WTC11 (cell line): ENCODE results near the gene CUL9. TPM values are rescaled to one million over a fixed set of nuclear protein-coding genes. Genes with fewer than 3 reads are reported as not detected.

Experiments used
- ATAC-seq: fragments of 200-7000 bp; cut with Tn5 transposase; 2 replicates; pipeline ENCODE4 v1.10.0; 2021; ENCODE audit warnings: mild to moderate bottlenecking, moderate library complexity
- CTCF ChIA-PET: fragments of 300-600 bp; sonication (Branson Sonifier 250); formaldehyde crosslinking; loops from one replicate; lab custom pipeline; 2021; ENCODE audit warnings: antibody characterized with exemption; lab: Charles Lee
- POLR2A ChIA-PET: fragments of 350-600 bp; sonication (Branson Sonifier 250); formaldehyde crosslinking; loops from one replicate; lab custom pipeline; 2021; ENCODE audit warnings: antibody characterized with exemption; lab: Charles Lee
- DNase-seq: peaks from one replicate; pipeline ENCODE4 v3.0.0; 2021; ENCODE audit warnings: low spot score
- H3K27ac Mint-ChIP-seq: 2 replicates; pipeline ENCODE4 v1.8.0; 2021; ENCODE audit warnings: mixed read lengths
- H3K27me3 Mint-ChIP-seq: 2 replicates; pipeline ENCODE4 v1.8.0; 2021; ENCODE audit warnings: low read depth, mild to moderate bottlenecking, moderate library complexity, mixed read lengths
- H3K36me3 Mint-ChIP-seq: 2 replicates; pipeline ENCODE4 v1.8.0; 2021; ENCODE audit warnings: mixed read lengths
- H3K4me1 Mint-ChIP-seq: 2 replicates; pipeline ENCODE4 v1.8.0; 2022; ENCODE audit warnings: mixed read lengths
- H3K4me3 Mint-ChIP-seq: 2 replicates; pipeline ENCODE4 v1.8.0; 2021; ENCODE audit warnings: mild to moderate bottlenecking, moderate library complexity, mixed read lengths
- H3K9me3 Mint-ChIP-seq: 2 replicates; pipeline ENCODE4 v1.8.0; 2021; ENCODE audit warnings: mixed read lengths
- AFF4 ChIP-seq: sonication (generic); formaldehyde crosslinking; IDR thresholded peaks from 2 replicates; pipeline ENCODE4 v1.8.1; 2023; ENCODE audit warnings: mild to moderate bottlenecking, missing genetic modification reagents, borderline replicate concordance
- CREB1 ChIP-seq: sonication (generic); formaldehyde crosslinking; IDR thresholded peaks from 2 replicates; pipeline ENCODE4 v1.8.0; 2023; ENCODE audit warnings: mild to moderate bottlenecking, missing genetic modification reagents
- E2F1 ChIP-seq: sonication (generic); formaldehyde crosslinking; IDR thresholded peaks from 2 replicates; pipeline ENCODE4 v1.8.0; 2022; ENCODE audit warnings: mild to moderate bottlenecking, missing genetic modification reagents
- IRF2 ChIP-seq: sonication (generic); formaldehyde crosslinking; IDR thresholded peaks from 2 replicates; pipeline ENCODE4 v1.8.0; 2022; ENCODE audit warnings: low read depth, missing genetic modification reagents, borderline replicate concordance
- TP53 ChIP-seq: sonication (generic); formaldehyde crosslinking; IDR thresholded peaks from 2 replicates; pipeline ENCODE4 v1.8.1; 2023; ENCODE audit warnings: mild to moderate bottlenecking, missing genetic modification reagents
- ZMAT4 ChIP-seq: fragments of 250-450 bp; sonication (Bioruptor Pico); IDR thresholded peaks from 2 replicates; pipeline ENCODE4 v1.9.0; 2021; ENCODE audit warnings: mild to moderate bottlenecking
- ZNF416 ChIP-seq: fragments of 250-450 bp; sonication (Bioruptor Pico); IDR thresholded peaks from 2 replicates; pipeline ENCODE4 v1.9.0; 2021; ENCODE audit warnings: mild to moderate bottlenecking, inconsistent platforms
- ZNF671 ChIP-seq: fragments of 250-450 bp; sonication (Bioruptor Pico); IDR thresholded peaks from 2 replicates; pipeline ENCODE4 v1.8.0; 2021; ENCODE audit warnings: mild to moderate bottlenecking
- total RNA-seq: library from RNA; stranded (reverse); gene quantifications from 3 replicates; pipeline ENCODE4 v1.2.3, GENCODE V29; 2021
- TF ChIP-seq, protein P1 (sequence below): sonication (generic); formaldehyde crosslinking; IDR thresholded peaks from 2 replicates; pipeline ENCODE4 v1.8.0; 2022; ENCODE audit warnings: missing genetic modification reagents
- TF ChIP-seq, protein P2 (sequence below): fragments of 250-450 bp; sonication (Bioruptor Pico); IDR thresholded peaks from 2 replicates; pipeline ENCODE4 v1.9.0; 2021; ENCODE audit warnings: moderate library complexity, mild to moderate bottlenecking, inconsistent platforms, borderline replicate concordance
- TF ChIP-seq, protein P3 (sequence below): sonication (generic); formaldehyde crosslinking; IDR thresholded peaks from 2 replicates; pipeline ENCODE4 v1.8.1; 2023; ENCODE audit warnings: mild to moderate bottlenecking, missing genetic modification reagents, moderate library complexity
- TF ChIP-seq, protein P4 (sequence below): sonication (generic); formaldehyde crosslinking; conservative IDR thresholded peaks from 2 replicates; pipeline ENCODE4 v1.8.1; 2022; ENCODE audit warnings: mild to moderate bottlenecking, missing genetic modification reagents

The CUL9 gene
- total RNA-seq, 1 experiment from 2014 or later, result 15.2 TPM

- H3K36me3 Mint-ChIP-seq, result peaks cover 18% of the 10 kb centered on the region
- no peak for DNase-seq
- peaks cover 5% of the 10 kb centered on the region for H3K4me1 Mint-ChIP-seq
- CTCF ChIA-PET, result interaction anchor here (0.7 to 1.0 kb wide), 2 partner anchors 208 to 361 kb away, joined by 3 read pairs; no protein-coding TSS in a partner anchor
- TF ChIP-seq TP53 (CRISPR knock-in tag) (no peak), CREB1 (CRISPR knock-in tag) (no peak), E2F1 (CRISPR knock-in tag) (no peak), ZNF416 (CRISPR knock-in tag) (no peak), ZNF671 (no peak), AFF4 (no peak), IRF2 (no peak), ZMAT4 (CRISPR knock-in tag) (no peak)
- TF ChIP-seq, protein P1, sequence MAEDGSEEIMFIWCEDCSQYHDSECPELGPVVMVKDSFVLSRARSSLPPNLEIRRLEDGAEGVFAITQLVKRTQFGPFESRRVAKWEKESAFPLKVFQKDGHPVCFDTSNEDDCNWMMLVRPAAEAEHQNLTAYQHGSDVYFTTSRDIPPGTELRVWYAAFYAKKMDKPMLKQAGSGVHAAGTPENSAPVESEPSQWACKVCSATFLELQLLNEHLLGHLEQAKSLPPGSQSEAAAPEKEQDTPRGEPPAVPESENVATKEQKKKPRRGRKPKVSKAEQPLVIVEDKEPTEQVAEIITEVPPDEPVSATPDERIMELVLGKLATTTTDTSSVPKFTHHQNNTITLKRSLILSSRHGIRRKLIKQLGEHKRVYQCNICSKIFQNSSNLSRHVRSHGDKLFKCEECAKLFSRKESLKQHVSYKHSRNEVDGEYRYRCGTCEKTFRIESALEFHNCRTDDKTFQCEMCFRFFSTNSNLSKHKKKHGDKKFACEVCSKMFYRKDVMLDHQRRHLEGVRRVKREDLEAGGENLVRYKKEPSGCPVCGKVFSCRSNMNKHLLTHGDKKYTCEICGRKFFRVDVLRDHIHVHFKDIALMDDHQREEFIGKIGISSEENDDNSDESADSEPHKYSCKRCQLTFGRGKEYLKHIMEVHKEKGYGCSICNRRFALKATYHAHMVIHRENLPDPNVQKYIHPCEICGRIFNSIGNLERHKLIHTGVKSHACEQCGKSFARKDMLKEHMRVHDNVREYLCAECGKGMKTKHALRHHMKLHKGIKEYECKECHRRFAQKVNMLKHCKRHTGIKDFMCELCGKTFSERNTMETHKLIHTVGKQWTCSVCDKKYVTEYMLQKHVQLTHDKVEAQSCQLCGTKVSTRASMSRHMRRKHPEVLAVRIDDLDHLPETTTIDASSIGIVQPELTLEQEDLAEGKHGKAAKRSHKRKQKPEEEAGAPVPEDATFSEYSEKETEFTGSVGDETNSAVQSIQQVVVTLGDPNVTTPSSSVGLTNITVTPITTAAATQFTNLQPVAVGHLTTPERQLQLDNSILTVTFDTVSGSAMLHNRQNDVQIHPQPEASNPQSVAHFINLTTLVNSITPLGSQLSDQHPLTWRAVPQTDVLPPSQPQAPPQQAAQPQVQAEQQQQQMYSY (CRISPR knock-in tag), result no peak
- TF ChIP-seq, protein P2, sequence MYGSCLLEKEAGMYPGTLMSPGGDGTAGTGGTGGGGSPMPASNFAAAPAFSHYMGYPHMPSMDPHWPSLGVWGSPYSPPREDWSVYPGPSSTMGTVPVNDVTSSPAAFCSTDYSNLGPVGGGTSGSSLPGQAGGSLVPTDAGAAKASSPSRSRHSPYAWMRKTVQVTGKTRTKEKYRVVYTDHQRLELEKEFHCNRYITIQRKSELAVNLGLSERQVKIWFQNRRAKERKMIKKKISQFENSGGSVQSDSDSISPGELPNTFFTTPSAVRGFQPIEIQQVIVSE (CRISPR knock-in tag), result no peak
- TF ChIP-seq, protein P3, sequence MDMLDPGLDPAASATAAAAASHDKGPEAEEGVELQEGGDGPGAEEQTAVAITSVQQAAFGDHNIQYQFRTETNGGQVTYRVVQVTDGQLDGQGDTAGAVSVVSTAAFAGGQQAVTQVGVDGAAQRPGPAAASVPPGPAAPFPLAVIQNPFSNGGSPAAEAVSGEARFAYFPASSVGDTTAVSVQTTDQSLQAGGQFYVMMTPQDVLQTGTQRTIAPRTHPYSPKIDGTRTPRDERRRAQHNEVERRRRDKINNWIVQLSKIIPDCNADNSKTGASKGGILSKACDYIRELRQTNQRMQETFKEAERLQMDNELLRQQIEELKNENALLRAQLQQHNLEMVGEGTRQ (CRISPR knock-in tag), result no peak
- TF ChIP-seq, protein P4, sequence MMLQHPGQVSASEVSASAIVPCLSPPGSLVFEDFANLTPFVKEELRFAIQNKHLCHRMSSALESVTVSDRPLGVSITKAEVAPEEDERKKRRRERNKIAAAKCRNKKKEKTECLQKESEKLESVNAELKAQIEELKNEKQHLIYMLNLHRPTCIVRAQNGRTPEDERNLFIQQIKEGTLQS (CRISPR knock-in tag), result no peak
- TF ChIP-seq, all 79 proteins: peak for 0
- H3K27ac Mint-ChIP-seq, result no peak overlapping the region
- POLR2A ChIA-PET, result interaction anchor here (0.6 to 1.1 kb wide), 2 partner anchors 23 to 238 kb away, joined by 4 to 7 read pairs; no protein-coding TSS in a partner anchor
- no peak for ATAC-seq
- H3K9me3 Mint-ChIP-seq, result no peaks in the 10 kb centered on the region
- no peaks in the 10 kb centered on the region; the same call in 1 of the 2 replicates for H3K27me3 Mint-ChIP-seq
- no peak overlapping the region for H3K4me3 Mint-ChIP-seq
Measured at GRCh38 chr6:43147691-43148477, 34.1 kb upstream of the CUL9 start.
